ENCODE measurements around the gene CREB5.

Gene CREB5

GRCh38 chr7:28678431-28678965, 266.2 kb downstream of the CREB5 start:
- H3K4me3 ChIP-seq (replicated peaks in 1 of 2; ENCODE audit: low read depth in 2 of 2, low read length in 2 of 2): no peak overlapping the region
- TF ChIP-seq CTCF (IDR thresholded peaks at IDR 0.05; ENCODE audit: low read depth, low read length): no peak
- DNase-seq (ENCODE audit: low read depth in 2 of 2): peak in 1 of 2 donors; percentile 8

DNA sequence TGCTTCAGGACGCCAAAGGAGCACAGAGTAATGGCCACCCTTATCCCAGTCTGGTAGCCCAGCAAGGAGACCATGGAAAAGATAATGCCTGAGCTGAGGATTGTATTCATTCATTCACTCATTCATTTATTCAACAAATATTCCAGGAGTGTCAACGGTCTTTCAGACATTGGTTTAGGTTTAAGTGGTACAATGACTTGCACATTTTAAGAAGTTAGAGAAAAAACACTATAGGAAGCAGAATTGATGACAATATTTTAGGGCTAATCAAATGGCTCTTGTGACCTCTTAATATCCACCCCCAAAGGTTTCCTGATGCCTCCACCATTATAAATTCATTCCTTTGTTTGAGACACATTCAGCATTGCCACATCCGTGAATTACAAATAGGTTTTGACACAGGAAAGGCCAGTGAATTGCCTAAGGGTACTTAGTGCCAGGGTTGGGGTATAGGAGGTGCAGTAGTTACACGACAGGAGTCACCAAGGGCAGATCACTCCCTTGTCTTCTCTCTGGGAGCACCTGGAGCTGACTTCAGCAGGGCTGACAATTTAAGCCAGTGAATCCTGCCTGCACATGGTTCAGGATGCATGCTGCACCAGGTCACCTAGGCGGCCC, 269.5 kb downstream of the CREB5 start:
- TF ChIP-seq CTCF (IDR thresholded peaks at IDR 0.05; ENCODE audit: low read depth, low read length): no peak
- H3K4me3 ChIP-seq (replicated peaks in 1 of 2; ENCODE audit: low read depth in 2 of 2, low read length in 2 of 2): no peak overlapping the region
- no peak for DNase-seq (ENCODE audit: low read depth in 2 of 2)

GRCh38 chr7:28682801-28683200, 270.5 kb downstream of the CREB5 start:
- no peak for TF ChIP-seq CTCF (IDR thresholded peaks at IDR 0.05; ENCODE audit: low read depth, low read length)
- no peak for DNase-seq (ENCODE audit: low read depth in 2 of 2)
- H3K4me3 ChIP-seq (replicated peaks in 1 of 2; ENCODE audit: low read depth in 2 of 2, low read length in 2 of 2): no peak overlapping the region

DNA sequence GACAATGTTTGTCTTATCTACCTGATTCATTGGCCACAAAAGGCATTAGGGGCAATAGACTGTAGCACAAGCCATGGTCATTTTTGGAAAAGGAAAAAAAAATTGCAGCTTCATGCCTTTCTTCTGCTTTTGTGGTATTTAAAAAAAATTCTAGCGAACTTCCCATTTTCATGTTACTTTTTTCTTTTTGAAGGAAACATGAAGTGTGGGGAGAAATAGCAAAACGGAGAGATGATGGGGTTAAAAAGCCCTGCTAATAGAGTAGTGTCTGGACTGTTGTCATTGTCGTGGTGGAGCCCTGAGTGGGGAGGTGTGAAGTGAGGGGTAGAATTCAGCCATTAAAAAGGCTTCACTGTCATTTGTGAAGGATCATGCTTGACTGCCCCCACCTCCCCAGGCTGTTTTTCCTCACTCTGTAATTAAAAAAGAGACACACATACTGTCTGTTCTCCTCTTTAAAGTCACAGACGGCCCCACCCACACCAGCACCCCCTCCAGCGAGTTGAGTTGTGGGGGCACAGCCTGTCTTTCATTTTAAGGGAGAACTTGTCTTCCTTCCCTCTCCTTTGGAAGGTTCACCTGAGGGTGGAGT, 272.4 kb downstream of the CREB5 start:
- no peak for DNase-seq (ENCODE audit: low read depth in 2 of 2)
- no peak overlapping the region for H3K4me3 ChIP-seq (replicated peaks in 1 of 2; ENCODE audit: low read depth in 2 of 2, low read length in 2 of 2)

GRCh38 chr7:28685242-28685643, 272.9 kb downstream of the CREB5 start:
- no peak overlapping the region for H3K4me3 ChIP-seq (replicated peaks in 1 of 2; ENCODE audit: low read depth in 2 of 2, low read length in 2 of 2)
- no peak for TF ChIP-seq CTCF (IDR thresholded peaks at IDR 0.05; ENCODE audit: low read depth, low read length)
- no peak for DNase-seq (ENCODE audit: low read depth in 2 of 2)

More for the DNA sequence above, 272.4 kb downstream of the CREB5 start:
- TF ChIP-seq CTCF (IDR thresholded peaks at IDR 0.05; ENCODE audit: low read depth, low read length): no peak

DNA sequence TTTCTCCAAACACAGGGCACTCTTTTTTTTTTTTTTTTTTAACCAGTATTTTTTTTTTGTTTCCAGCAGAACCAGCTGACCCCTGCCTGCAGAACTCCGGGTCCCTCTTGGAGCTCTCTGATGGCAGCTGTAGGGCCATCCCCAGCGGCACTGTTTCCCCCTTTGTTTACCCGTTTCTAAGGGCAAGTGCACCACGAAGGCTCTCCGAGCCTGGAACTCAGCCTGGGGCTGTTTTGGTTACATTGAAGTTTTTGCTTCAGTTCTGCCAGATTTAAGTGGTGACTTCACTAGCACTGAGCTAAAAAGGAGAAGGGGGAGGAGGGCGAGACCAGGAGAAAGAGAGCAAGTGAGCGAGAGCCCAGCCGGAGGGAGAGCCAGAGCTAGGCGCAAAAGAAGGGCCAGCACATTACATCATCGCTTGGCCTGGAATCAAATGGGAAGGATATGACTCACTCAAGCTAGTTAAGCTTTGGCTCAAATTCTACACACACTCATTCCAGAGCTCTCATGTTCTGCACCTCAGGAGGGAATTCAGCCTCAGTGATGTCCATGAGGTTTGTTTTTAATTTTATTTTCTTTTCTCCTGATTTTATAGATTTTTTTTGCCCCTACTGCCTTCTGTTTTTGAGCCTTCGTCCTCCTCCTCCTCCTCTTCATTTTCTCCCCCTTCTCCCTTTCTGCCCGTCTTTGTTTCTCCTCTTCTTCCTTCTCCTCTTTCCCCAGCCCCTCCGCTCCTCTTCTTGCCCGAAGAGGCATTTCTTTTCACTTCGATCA, 273.5 kb downstream of the CREB5 start:
- no peak for TF ChIP-seq CTCF (IDR thresholded peaks at IDR 0.05; ENCODE audit: low read depth, low read length)
- DNase-seq (ENCODE audit: low read depth in 2 of 2): peak; percentile 98 to 99
- peak overlapping the region; percentile 37 to 59 for H3K4me3 ChIP-seq (replicated peaks in 1 of 2; ENCODE audit: low read depth in 2 of 2, low read length in 2 of 2)
